IMR-90 (cell line): ENCODE data around the gene LUC7L3. TPM values are rescaled to one million over a fixed set of nuclear protein-coding genes. Genes with fewer than 3 reads are reported as not detected.

Experiments used
- ATAC-seq: fragments of 200-7000 bp; cut with Tn5 transposase; 2 replicates; pipeline ENCODE4 v1.9.1; 2020; ENCODE audit warnings: low read depth, mild to moderate bottlenecking, moderate library complexity
- BruUV-seq: library from RNA; stranded (reverse); fragments of 400-500 nt; replicated peaks from 2 replicates; lab custom pipeline; 2021; lab: Mats Ljungman, UMichigan
- CTCF ChIA-PET: fragments of 300-600 bp; formaldehyde crosslinking; extraction: SDS; loops from one replicate; lab custom pipeline; 2021; ENCODE audit warnings: antibody characterized with exemption; lab: Yijun Ruan, JAX
- POLR2A ChIA-PET: fragments of 300-600 bp; sonication (Branson Sonifier 250); formaldehyde crosslinking; loops from one replicate; lab custom pipeline; 2022; ENCODE audit warnings: antibody characterized with exemption; ENCODE audit not compliant: unreplicated experiment; lab: Charles Lee
- DNase-seq: peaks from one replicate; pipeline ENCODE4 v3.0.0; 2013
- H2AFZ ChIP-seq: replicated peaks from 2 replicates; pipeline ENCODE3; 2013; ENCODE audit warnings: low read length, mild to moderate bottlenecking; ENCODE audit not compliant: poor library complexity
- H2AK5ac ChIP-seq: 2 replicates; pipeline ENCODE4 v1.6.1; 2013; ENCODE audit warnings: low read depth, low read length, inconsistent platforms
- H2AK9ac ChIP-seq: replicated peaks from 2 replicates; pipeline ENCODE3; 2013; ENCODE audit warnings: mild to moderate bottlenecking, low read depth, low read length, moderate library complexity; ENCODE audit not compliant: poor library complexity
- H2BK120ac ChIP-seq: 2 replicates; pipeline ENCODE4 v1.6.1; 2013; ENCODE audit warnings: low read depth, low read length, inconsistent platforms
- H2BK15ac ChIP-seq: 3 replicates; pipeline ENCODE4 v1.6.1; 2013; ENCODE audit warnings: low read depth, low read length, inconsistent platforms
- H2BK20ac ChIP-seq: 2 replicates; pipeline ENCODE4 v1.6.1; 2013; ENCODE audit warnings: low read depth, mild to moderate bottlenecking, inconsistent platforms, low read length, moderate library complexity
- H2BK5ac ChIP-seq: 2 replicates; pipeline ENCODE4 v1.6.1; 2013; ENCODE audit warnings: mild to moderate bottlenecking, low read depth, low read length, inconsistent platforms; ENCODE audit not compliant: poor library complexity, severe bottlenecking
- H3K14ac ChIP-seq: replicated peaks from 2 replicates; pipeline ENCODE4 v1.6.1; 2013; ENCODE audit warnings: low read depth, low read length, inconsistent platforms
- H3K18ac ChIP-seq: 2 replicates; pipeline ENCODE4 v1.6.1; 2013; ENCODE audit warnings: low read depth, low read length, control low read depth
- H3K23ac ChIP-seq: 2 replicates; pipeline ENCODE4 v1.6.1; 2013; ENCODE audit warnings: low read depth, low read length, inconsistent platforms
- H3K27ac ChIP-seq: 2 replicates; pipeline ENCODE4 v1.5.1; 2013; ENCODE audit warnings: mild to moderate bottlenecking, control low read depth, low read length; ENCODE audit not compliant: insufficient read depth
- H3K27me3 ChIP-seq: 2 replicates; pipeline ENCODE4 v1.6.1; 2013; ENCODE audit warnings: low read length; ENCODE audit not compliant: control insufficient read depth, insufficient read depth
- H3K36me3 ChIP-seq: 2 replicates; pipeline ENCODE4 v1.6.1; 2013; ENCODE audit warnings: low read length, mixed read lengths; ENCODE audit not compliant: control insufficient read depth, insufficient read depth
- H3K4ac ChIP-seq: 2 replicates; pipeline ENCODE4 v1.6.1; 2013; ENCODE audit warnings: low read depth, low read length, inconsistent platforms
- H3K4me1 ChIP-seq: 2 replicates; pipeline ENCODE4 v1.6.1; 2013; ENCODE audit warnings: low read length, mixed read lengths; ENCODE audit not compliant: control insufficient read depth, insufficient read depth
- H3K4me2 ChIP-seq: 2 replicates; pipeline ENCODE4 v1.6.1; 2013; ENCODE audit warnings: low read depth, mild to moderate bottlenecking, control low read depth, low read length, moderate library complexity
- H3K4me3 ChIP-seq: 2 replicates; pipeline ENCODE4 v1.5.1; 2013; ENCODE audit warnings: low read depth, mild to moderate bottlenecking, control low read depth, low read length, moderate library complexity; ENCODE audit not compliant: insufficient read depth
- H3K56ac ChIP-seq: 2 replicates; pipeline ENCODE4 v1.6.1; 2013; ENCODE audit warnings: low read length, inconsistent platforms; ENCODE audit not compliant: insufficient read depth; ENCODE audit errors: extremely low read depth
- H3K79me1 ChIP-seq, 2 experiments: 2 replicates each; pipeline ENCODE4 v1.6.1; 2013; ENCODE audit warnings: low read length in 2 of 2, inconsistent platforms in 1 of 2, low read depth in 1 of 2
- H3K9ac ChIP-seq: 2 replicates; pipeline ENCODE4 v1.6.1; 2013; ENCODE audit warnings: low read depth, low read length, control low read depth
- H3K9me1 ChIP-seq: 2 replicates; pipeline ENCODE4 v1.6.1; 2013; ENCODE audit warnings: low read length, inconsistent platforms; ENCODE audit not compliant: insufficient read depth
- H3K9me3 ChIP-seq: 2 replicates; pipeline ENCODE4 v1.6.1; 2013; ENCODE audit warnings: low read length; ENCODE audit not compliant: control insufficient read depth, insufficient read depth
- H4K20me1 ChIP-seq: 2 replicates; pipeline ENCODE4 v1.6.1; 2013; ENCODE audit warnings: low read length, inconsistent platforms; ENCODE audit not compliant: insufficient read depth
- H4K5ac ChIP-seq: 2 replicates; pipeline ENCODE4 v1.6.1; 2013; ENCODE audit warnings: mild to moderate bottlenecking, low read depth, low read length, control low read depth
- H4K8ac ChIP-seq, 2 experiments: 2 replicates each; pipeline ENCODE4 v1.6.1; 2013; ENCODE audit warnings: low read depth in 2 of 2, low read length in 2 of 2, control low read depth in 1 of 2, inconsistent platforms in 1 of 2
- H4K91ac ChIP-seq: 2 replicates; pipeline ENCODE4 v1.6.1; 2013; ENCODE audit warnings: low read depth, low read length, inconsistent platforms; ENCODE audit not compliant: insufficient read depth
- CEBPB ChIP-seq: IDR thresholded peaks from 2 replicates; pipeline ENCODE4 v1.6.1; 2012; ENCODE audit warnings: low read depth, low read length, improper control_type of control experiment
- CHD1 ChIP-seq: IDR thresholded peaks from 2 replicates; pipeline ENCODE4 v1.6.1; 2012; ENCODE audit warnings: low read depth, low read length, improper control_type of control experiment
- ELK1 ChIP-seq: fragments of 150-350 bp; IDR thresholded peaks from 2 replicates; pipeline ENCODE4 v1.6.1; 2016; ENCODE audit warnings: low read depth, mild to moderate bottlenecking, low read length, moderate library complexity, borderline replicate concordance
- MAFK ChIP-seq: IDR thresholded peaks from 2 replicates; pipeline ENCODE4 v1.6.1; 2012; ENCODE audit warnings: low read depth, low read length, improper control_type of control experiment
- MAZ ChIP-seq: IDR thresholded peaks from 2 replicates; pipeline ENCODE4 v1.6.1; 2012; ENCODE audit warnings: low read depth, mild to moderate bottlenecking, low read length, improper control_type of control experiment, moderate library complexity, borderline replicate concordance
- MXI1 ChIP-seq: IDR thresholded peaks from 2 replicates; pipeline ENCODE4 v1.6.1; 2012; ENCODE audit warnings: low read depth, mild to moderate bottlenecking, low read length, moderate library complexity, borderline replicate concordance
- POLR2A ChIP-seq: IDR thresholded peaks from 2 replicates; pipeline ENCODE4 v1.6.1; 2012; ENCODE audit warnings: mild to moderate bottlenecking, low read depth, low read length
- RCOR1 ChIP-seq: IDR thresholded peaks from 2 replicates; pipeline ENCODE4 v1.6.1; 2012; ENCODE audit warnings: mild to moderate bottlenecking, low read length, improper control_type of control experiment; ENCODE audit not compliant: insufficient replicate concordance
- SMC3 ChIP-seq: fragments of 150-350 bp; IDR thresholded peaks from 2 replicates; pipeline ENCODE4 v1.6.1; 2016; ENCODE audit warnings: low read depth, mild to moderate bottlenecking, antibody characterized with exemption, low read length, moderate library complexity
- WGBS, 2 experiments: methylation state at CpG; one replicate each; pipeline versions ENCODE4 v1.1.5 to v1.1.7; 2013; ENCODE audit warnings: missing lambda C conversion rate in 2 of 2; ENCODE audit not compliant: insufficient read length in 1 of 2; ENCODE audit errors: extremely low coverage in 2 of 2; 5-methylcytosine and 5-hydroxymethylcytosine counted together
- dilution Hi-C: fragments of 300-500 bp; cut with HindIII; formaldehyde crosslinking; loops from one replicate; pipeline ENCODE4 v1.14.3; 2018; ENCODE audit warnings: low sequenced_read_pairs; ENCODE audit not compliant: unreplicated experiment
- in situ Hi-C: fragments of 300-500 bp; cut with MboI; formaldehyde crosslinking; loops from 3 replicates; pipeline ENCODE4 v1.14.3; 2019; ENCODE audit warnings: low sequenced_read_pairs, inconsistent platforms, mixed read lengths
- intact Hi-C: fragments of 100-400 bp; cut with micrococcal nuclease; formaldehyde crosslinking; loops from 2 replicates; pipeline ENCODE4 v1.10.0; 2022
- polyA plus RNA-seq, 3 experiments: library from polyadenylated mRNA; depleted of rRNA; stranded (reverse); fragments of >200 nt; gene quantifications; 2 replicates each; pipeline ENCODE4 v1.2.3, GENCODE V29; 2012; ENCODE audit warnings: low replicate concordance in 1 of 3
- total RNA-seq: library from RNA; depleted of rRNA; stranded (reverse); fragments of >200 nt; gene quantifications from 2 replicates; pipeline ENCODE4 v1.2.3, GENCODE V29; 2012

LUC7L3 gene
- total and polyA plus RNA-seq, 2 of the 4 experiments (the other 2 are of a cell fraction): 17.7 to 44.7 TPM

DNA sequence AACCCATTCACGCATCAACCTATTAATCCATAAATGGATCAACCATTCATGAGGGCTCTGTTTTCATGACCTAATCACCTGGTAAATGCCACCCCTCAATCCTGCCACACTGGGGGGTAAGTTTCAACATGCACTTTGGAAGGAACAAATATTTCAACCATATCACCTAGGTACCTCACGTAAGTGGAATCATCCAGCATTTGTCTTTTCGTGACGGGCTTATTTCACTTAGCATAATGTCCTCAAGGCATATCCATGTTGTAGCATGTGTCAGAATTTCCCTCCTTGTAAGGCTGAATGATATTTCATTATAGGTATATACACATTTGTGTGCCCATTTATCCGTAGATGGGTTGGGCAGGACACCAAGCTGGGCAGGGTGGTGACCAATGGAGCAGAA, 47.3 kb upstream of the LUC7L3 start:
- in situ Hi-C loops (no loop called here), dilution Hi-C loops (no loop called here)

More for the DNA sequence above, 47.3 kb upstream of the LUC7L3 start:
- ChIA-PET CTCF (interaction anchor here (1.6 kb wide), 1 partner anchor 11 kb away, joined by 4 read pairs; no protein-coding TSS in a partner anchor), POLR2A (no interaction called here)
- H2BK20ac ChIP-seq: peak overlapping the region; percentile 40; the same call in 1 of the 2 replicates
- peak overlapping the region; percentile 51; the same call in 1 of the 2 replicates for H2AK5ac ChIP-seq
- H3K27ac ChIP-seq: no peak overlapping the region
- no peak overlapping the region for H2AFZ ChIP-seq
- H3K4me2 ChIP-seq: no peak overlapping the region
- no peak for TF ChIP-seq RCOR1
- no peak for TF ChIP-seq CEBPB
- TF ChIP-seq MAFK: no peak
- no peak for TF ChIP-seq MXI1
- no peak for TF ChIP-seq MAZ
- no peak for TF ChIP-seq CHD1
- no peak for TF ChIP-seq SMC3
- TF ChIP-seq ELK1: no peak
- TF ChIP-seq POLR2A: no peak
- peaks cover 21% of the 10 kb centered on the region for H3K4me1 ChIP-seq
- H3K4ac ChIP-seq: peak overlapping the region; percentile 25
- no peak overlapping the region for H3K14ac ChIP-seq
- BruUV-seq: no TSS peak
- H2AK9ac ChIP-seq: no peak overlapping the region
- H3K18ac ChIP-seq: no peak overlapping the region
- H4K8ac ChIP-seq: 0 out of 4 replicates have a peak overlapping the region, but pooled peaks of 1 of the 2 experiments have one; percentile 1
- H3K9me3 ChIP-seq: no peaks in the 10 kb centered on the region
- intact Hi-C loops: no loop called here
- ATAC-seq (no peak), DNase-seq (no peak)
- H3K79me1 ChIP-seq: peaks cover 0 to 8% of the 10 kb centered on the region in 2 experiments; a peak in 2 of 4 replicates
- H3K4me3 ChIP-seq: no peak overlapping the region
- no peak overlapping the region for H3K56ac ChIP-seq
- H3K9me1 ChIP-seq: peaks cover 19% of the 10 kb centered on the region
- no peak overlapping the region for H4K91ac ChIP-seq
- H3K36me3 ChIP-seq: no peaks in the 10 kb centered on the region
- H3K23ac ChIP-seq: no peak overlapping the region
- WGBS, 2 experiments: 100% methylated on average over 1 of the region's 5 CpGs; no CpG with 5 or more reads in 1 of the 2 experiments
- no peak overlapping the region for H4K5ac ChIP-seq
- H4K20me1 ChIP-seq: no peaks in the 10 kb centered on the region
- H2BK120ac ChIP-seq: no peak overlapping the region; the same call in 1 of the 2 replicates
- no peak overlapping the region for H2BK5ac ChIP-seq
- no peaks in the 10 kb centered on the region for H3K27me3 ChIP-seq
- no peak overlapping the region for H2BK15ac ChIP-seq
- no peak overlapping the region for H3K9ac ChIP-seq
